H9 (cell line): ENCODE measurements around the gene HIVEP1. TPM values are rescaled to one million over a fixed set of nuclear protein-coding genes. Genes with fewer than 3 reads are reported as not detected.
"Not testable (repeated sequence)": the region's sequence is repeated elsewhere in the genome, so short reads cannot be mapped to it uniquely, and the experiment has no call there.

ENCODE experiments used
- DNase-seq: peaks from one replicate; pipeline ENCODE4 v3.0.0-alpha.2; 2017
- H2AFZ ChIP-seq: one replicate; pipeline ENCODE4 v1.6.1; 2013; ENCODE audit warnings: mild to moderate bottlenecking, low read length, control low read depth, moderate library complexity
- H2AK5ac ChIP-seq: 2 replicates; pipeline ENCODE4 v1.6.1; 2013; ENCODE audit warnings: low read length, control low read depth, mixed read lengths; ENCODE audit not compliant: insufficient read length
- H2BK120ac ChIP-seq: one replicate; pipeline ENCODE4 v1.6.1; 2013; ENCODE audit warnings: low read depth, mild to moderate bottlenecking, low read length, control low read depth, inconsistent platforms; ENCODE audit not compliant: poor library complexity, severe bottlenecking
- H2BK12ac ChIP-seq: 2 replicates; pipeline ENCODE4 v1.6.1; 2013; ENCODE audit warnings: low read length, control low read depth, mixed read lengths, low read depth; ENCODE audit not compliant: insufficient read length
- H2BK15ac ChIP-seq: 2 replicates; pipeline ENCODE4 v1.6.1; 2013; ENCODE audit warnings: low read depth, low read length, control low read depth
- H2BK20ac ChIP-seq: one replicate; pipeline ENCODE4 v1.6.1; 2013; ENCODE audit warnings: low read depth, mild to moderate bottlenecking, low read length, control low read depth, inconsistent platforms; ENCODE audit not compliant: poor library complexity, severe bottlenecking
- H2BK5ac ChIP-seq: 2 replicates; pipeline ENCODE4 v1.6.1; 2013; ENCODE audit warnings: low read length, control low read depth, mixed read lengths; ENCODE audit not compliant: insufficient read length
- H3K14ac ChIP-seq: 2 replicates; pipeline ENCODE4 v1.6.1; 2013; ENCODE audit warnings: low read length, control low read depth; ENCODE audit not compliant: insufficient read depth
- H3K18ac ChIP-seq: 2 replicates; pipeline ENCODE4 v1.6.1; 2013; ENCODE audit warnings: low read depth, mild to moderate bottlenecking, mixed read lengths, low read length, control low read depth; ENCODE audit not compliant: insufficient read length
- H3K23ac ChIP-seq: 2 replicates; pipeline ENCODE4 v1.6.1; 2013; ENCODE audit warnings: low read length, control low read depth, mixed read lengths, low read depth; ENCODE audit not compliant: insufficient read length
- H3K23me2 ChIP-seq: 2 replicates; pipeline ENCODE4 v1.6.1; 2013; ENCODE audit warnings: low read depth, mild to moderate bottlenecking, mixed read lengths, low read length, control low read depth; ENCODE audit not compliant: insufficient read length, poor library complexity, severe bottlenecking
- H3K27ac ChIP-seq: 2 replicates; pipeline ENCODE4 v1.5.1; 2013; ENCODE audit warnings: low read length, control low read depth, mixed read lengths, low read depth; ENCODE audit not compliant: insufficient read length
- H3K27me3 ChIP-seq: 2 replicates; pipeline ENCODE4 v1.6.1; 2013; ENCODE audit warnings: low read length, control low read depth, inconsistent platforms; ENCODE audit not compliant: insufficient read depth
- H3K4ac ChIP-seq: 2 replicates; pipeline ENCODE4 v1.6.1; 2013; ENCODE audit warnings: low read depth, mild to moderate bottlenecking, control low read depth, inconsistent platforms, low read length, moderate library complexity
- H3K4me1 ChIP-seq: 2 replicates; pipeline ENCODE4 v1.6.1; 2013; ENCODE audit warnings: low read length, control low read depth, inconsistent platforms; ENCODE audit not compliant: insufficient read depth
- H3K4me2 ChIP-seq: 2 replicates; pipeline ENCODE4 v1.6.1; 2013; ENCODE audit warnings: low read length, control low read depth, mixed read lengths; ENCODE audit not compliant: insufficient read length, insufficient read depth
- H3K56ac ChIP-seq: 2 replicates; pipeline ENCODE4 v1.6.1; 2013; ENCODE audit warnings: low read depth, mild to moderate bottlenecking, mixed read lengths, low read length, control low read depth; ENCODE audit not compliant: insufficient read length
- H3K79me1 ChIP-seq: 2 replicates; pipeline ENCODE4 v1.6.1; 2013; ENCODE audit warnings: low read depth, mild to moderate bottlenecking, moderate library complexity, low read length, control low read depth, inconsistent platforms; ENCODE audit not compliant: insufficient read depth, poor library complexity, severe bottlenecking
- H3K79me2 ChIP-seq: 2 replicates; pipeline ENCODE4 v1.6.1; 2013; ENCODE audit warnings: low read length, control low read depth, inconsistent platforms; ENCODE audit not compliant: insufficient read depth
- H3K9ac ChIP-seq: 2 replicates; pipeline ENCODE4 v1.6.1; 2013; ENCODE audit warnings: low read length, control low read depth, mixed read lengths; ENCODE audit not compliant: insufficient read length; ENCODE audit errors: extremely low read depth
- H3K9me3 ChIP-seq: one replicate; pipeline ENCODE4 v1.6.1; 2013; ENCODE audit warnings: low read depth, low read length, inconsistent platforms; ENCODE audit not compliant: control insufficient read depth
- H3T11ph ChIP-seq: one replicate; pipeline ENCODE4 v1.6.1; 2013; ENCODE audit warnings: mild to moderate bottlenecking, low read length, control low read depth, inconsistent platforms
- H4K20me1 ChIP-seq: one replicate; pipeline ENCODE4 v1.6.1; 2013; ENCODE audit not compliant: control insufficient read depth, insufficient read length, insufficient read depth
- H4K5ac ChIP-seq: 2 replicates; pipeline ENCODE4 v1.6.1; 2013; ENCODE audit warnings: low read depth, mild to moderate bottlenecking, mixed read lengths, low read length, control low read depth; ENCODE audit not compliant: insufficient read length
- H4K8ac ChIP-seq: replicated peaks from 2 replicates; pipeline ENCODE4 v1.6.1; 2013; ENCODE audit warnings: low read length, control low read depth, mixed read lengths, low read depth; ENCODE audit not compliant: insufficient read length
- H4K91ac ChIP-seq: 2 replicates; pipeline ENCODE4 v1.6.1; 2013; ENCODE audit warnings: low read depth, mild to moderate bottlenecking, moderate library complexity, mixed read lengths, low read length, control low read depth; ENCODE audit not compliant: insufficient read length
- H3K27ac Mint-ChIP-seq, 3 experiments: 2 replicates in 2 of 3; 3 replicates in 1 of 3; pipeline ENCODE4 v1.8.0; 2020 to 2021; ENCODE audit warnings: mixed read lengths in 3 of 3, mild to moderate bottlenecking in 1 of 3, moderate library complexity in 1 of 3
- H3K27me3 Mint-ChIP-seq: 2 replicates; pipeline ENCODE4 v1.8.0; 2021; ENCODE audit warnings: low read depth, mild to moderate bottlenecking, moderate library complexity, mixed read lengths
- H3K36me3 Mint-ChIP-seq, 3 experiments: 2 replicates in 2 of 3; 3 replicates in 1 of 3; pipeline ENCODE4 v1.8.0; 2020 to 2021; ENCODE audit warnings: low read depth in 3 of 3, mixed read lengths in 3 of 3; ENCODE audit not compliant: insufficient read depth in 1 of 3
- H3K4me1 Mint-ChIP-seq, 2 experiments: 2 replicates each; pipeline ENCODE4 v1.8.0; 2020; ENCODE audit warnings: mixed read lengths in 2 of 2
- H3K4me3 Mint-ChIP-seq, 2 experiments: 2 replicates in 1 of 2; 3 replicates in 1 of 2; pipeline ENCODE4 v1.8.0; 2020 to 2021; ENCODE audit warnings: mild to moderate bottlenecking in 2 of 2, mixed read lengths in 2 of 2, moderate library complexity in 1 of 2
- H3K9me3 Mint-ChIP-seq, 2 experiments: 2 replicates in 1 of 2; 3 replicates in 1 of 2; pipeline ENCODE4 v1.8.0; 2020; ENCODE audit warnings: mild to moderate bottlenecking in 2 of 2, mixed read lengths in 2 of 2, moderate library complexity in 1 of 2
- WGBS: extraction: QIAGEN DNeasy Blood & Tissue Kit; methylation state at CpG from one replicate; pipeline ENCODE4 v1.1.7; 2013; ENCODE audit warnings: missing lambda C conversion rate, low lambda C conversion rate, mixed read lengths; ENCODE audit not compliant: insufficient read length; ENCODE audit errors: extremely low coverage; 5-methylcytosine and 5-hydroxymethylcytosine counted together
- total RNA-seq: library from RNA; stranded (reverse); gene quantifications from 2 replicates; pipeline ENCODE4 v1.2.1, GENCODE V29; 2021
- TF ChIP-seq, protein P1 (sequence below): fragments of 200-600 bp; sonication (generic); conservative IDR thresholded peaks from 3 replicates; pipeline ENCODE4 v1.8.0; 2021; ENCODE audit warnings: antibody characterized with exemption, mild to moderate bottlenecking

Gene HIVEP1
- total RNA-seq, 1 experiment from 2014 or later: 44.2 TPM

- no peak overlapping the region for H3T11ph ChIP-seq
- no peak overlapping the region for H2BK20ac ChIP-seq
- H3K4ac ChIP-seq: no peak overlapping the region
- H4K20me1 ChIP-seq: no peaks in the 10 kb centered on the region
- no peak overlapping the region for H2BK120ac ChIP-seq
- Mint-ChIP-seq H3K27me3 (no peaks in the 10 kb centered on the region; the same call in 1 of the 2 replicates), H3K4me3 (no peak overlapping the region), H3K27ac (no peak overlapping the region; a peak in 1 of 7 replicates), H3K4me1 (peaks cover 21 to 25% of the 10 kb centered on the region in 2 experiments), H3K9me3 (peaks cover 3 to 5% of the 10 kb centered on the region in 2 experiments; a peak in 3 of 5 replicates), H3K36me3 (peaks cover 0 to 5% (median 3%) of the 10 kb centered on the region in 3 experiments; a peak in 4 of 7 replicates)
- peaks cover 2% of the 10 kb centered on the region; the same call in 1 of the 2 replicates for H3K4me1 ChIP-seq
- no peak overlapping the region for H3K14ac ChIP-seq
- H3K23ac ChIP-seq: no peak overlapping the region
- WGBS: no CpG with 5 or more reads among the region's 8 CpGs
- H3K27me3 ChIP-seq: no peaks in the 10 kb centered on the region
- H3K27ac ChIP-seq: no peak overlapping the region
- no peak for DNase-seq
- H3K79me1 ChIP-seq: no peaks in the 10 kb centered on the region
- no peak overlapping the region for H2BK15ac ChIP-seq
- TF ChIP-seq, protein P1, sequence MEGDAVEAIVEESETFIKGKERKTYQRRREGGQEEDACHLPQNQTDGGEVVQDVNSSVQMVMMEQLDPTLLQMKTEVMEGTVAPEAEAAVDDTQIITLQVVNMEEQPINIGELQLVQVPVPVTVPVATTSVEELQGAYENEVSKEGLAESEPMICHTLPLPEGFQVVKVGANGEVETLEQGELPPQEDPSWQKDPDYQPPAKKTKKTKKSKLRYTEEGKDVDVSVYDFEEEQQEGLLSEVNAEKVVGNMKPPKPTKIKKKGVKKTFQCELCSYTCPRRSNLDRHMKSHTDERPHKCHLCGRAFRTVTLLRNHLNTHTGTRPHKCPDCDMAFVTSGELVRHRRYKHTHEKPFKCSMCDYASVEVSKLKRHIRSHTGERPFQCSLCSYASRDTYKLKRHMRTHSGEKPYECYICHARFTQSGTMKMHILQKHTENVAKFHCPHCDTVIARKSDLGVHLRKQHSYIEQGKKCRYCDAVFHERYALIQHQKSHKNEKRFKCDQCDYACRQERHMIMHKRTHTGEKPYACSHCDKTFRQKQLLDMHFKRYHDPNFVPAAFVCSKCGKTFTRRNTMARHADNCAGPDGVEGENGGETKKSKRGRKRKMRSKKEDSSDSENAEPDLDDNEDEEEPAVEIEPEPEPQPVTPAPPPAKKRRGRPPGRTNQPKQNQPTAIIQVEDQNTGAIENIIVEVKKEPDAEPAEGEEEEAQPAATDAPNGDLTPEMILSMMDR: no peak
- H2AK5ac ChIP-seq: no peak overlapping the region
- no peak overlapping the region for H3K18ac ChIP-seq
- no peaks in the 10 kb centered on the region for H3K79me2 ChIP-seq
- H4K91ac ChIP-seq: no peak overlapping the region
- no peaks in the 10 kb centered on the region for H3K23me2 ChIP-seq
- H4K8ac ChIP-seq: no peak overlapping the region
- H2BK12ac ChIP-seq: no peak overlapping the region
- H3K4me2 ChIP-seq: no peak overlapping the region
- H4K5ac ChIP-seq: no peak overlapping the region
- H2BK5ac ChIP-seq: no peak overlapping the region
- no peak overlapping the region for H3K9ac ChIP-seq
- no peak overlapping the region for H3K56ac ChIP-seq
- H2AFZ ChIP-seq: no peak overlapping the region
- no peaks in the 10 kb centered on the region for H3K9me3 ChIP-seq
Measured at GRCh38 chr6:12175626-12176025, 163.5 kb downstream of the HIVEP1 start.

GRCh38 chr6:12176782-12177181 lies 164.7 kb downstream of the HIVEP1 start:
- H2AK5ac ChIP-seq, H4K5ac ChIP-seq, H2AFZ ChIP-seq, H3K79me2 ChIP-seq, H3K9ac ChIP-seq, H3K9me3 ChIP-seq, H3T11ph ChIP-seq, H3K27me3 ChIP-seq, H3K4me3 Mint-ChIP-seq, H3K9me3 Mint-ChIP-seq, H3K4ac ChIP-seq, H3K23me2 ChIP-seq, H3K27ac ChIP-seq, H3K27me3 Mint-ChIP-seq, H3K27ac Mint-ChIP-seq, H2BK12ac ChIP-seq, H3K36me3 Mint-ChIP-seq, H2BK120ac ChIP-seq, DNase-seq, H3K79me1 ChIP-seq, H2BK20ac ChIP-seq, H3K23ac ChIP-seq, H3K4me1 ChIP-seq, H4K8ac ChIP-seq, H3K4me2 ChIP-seq, H2BK15ac ChIP-seq, H3K56ac ChIP-seq, H3K18ac ChIP-seq, H4K91ac ChIP-seq, H2BK5ac ChIP-seq, H3K14ac ChIP-seq, H4K20me1 ChIP-seq: not testable (repeated sequence)
- WGBS: no CpG with 5 or more reads among the region's 3 CpGs
- H3K4me1 Mint-ChIP-seq: peaks cover 12 to 16% of the 10 kb centered on the region in 2 experiments
